ENCODE measurements around the gene KIF23. TPM values are rescaled to one million over a fixed set of nuclear protein-coding genes. Genes with fewer than 3 reads are reported as not detected.
"Not testable (repeated sequence)": the region's sequence is repeated elsewhere in the genome, so short reads cannot be mapped to it uniquely, and the experiment has no call there.

Gene KIF23
- 1 to 10 TPM; 1.6 to 4.3 TPM for total RNA-seq
- 1.2 to 5.1 reads per million in 2 donors for total RNA-seq

DNA sequence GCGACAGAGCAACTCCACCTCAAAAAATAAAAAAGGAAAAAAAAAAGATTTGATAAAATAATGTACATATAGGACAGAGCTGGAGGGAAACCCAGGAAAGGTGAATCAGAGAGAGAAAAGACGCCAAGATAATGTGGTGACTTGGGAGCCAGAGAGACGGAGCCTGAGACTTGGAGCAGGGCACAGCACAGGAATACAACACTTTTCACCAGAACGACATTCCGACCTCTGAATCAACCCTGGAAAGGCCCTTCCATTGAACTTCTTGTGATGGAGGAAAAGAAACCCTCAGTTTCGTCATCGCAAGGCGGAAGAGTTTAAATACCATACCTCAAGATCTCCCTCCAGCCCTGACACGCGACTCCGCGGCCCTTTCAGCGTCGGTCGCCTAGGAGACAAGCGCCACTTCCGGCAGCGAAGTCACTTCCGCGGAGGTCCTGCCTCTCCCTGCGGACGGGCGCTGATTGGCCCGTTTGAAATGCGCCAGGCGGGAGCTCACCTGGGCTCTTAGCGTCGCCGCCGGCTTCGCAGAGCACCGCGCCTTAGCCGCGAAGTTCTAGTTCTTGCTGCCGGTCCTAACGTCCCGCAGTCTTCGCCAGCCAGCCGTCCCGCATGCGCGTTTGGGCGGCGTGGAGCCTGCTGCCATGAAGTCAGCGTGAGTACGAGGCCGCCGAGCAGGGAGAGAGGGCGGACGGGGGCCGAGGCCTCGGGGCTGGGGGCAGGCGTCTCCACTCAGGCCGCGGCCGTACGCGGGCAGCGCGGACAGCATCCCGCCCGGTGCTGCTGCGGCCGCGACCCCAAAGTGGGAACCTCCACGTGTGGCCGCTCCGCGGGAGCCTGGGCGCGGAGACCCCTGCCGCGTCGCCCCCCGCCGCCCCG lies at the start of gene KIF23:
Gene KIF23 (plus strand): TSS at position 528 of the 879 bp plus-strand sequence. CDS start 117 bp downstream, at position 645.
- H3K36me3 Mint-ChIP-seq (ENCODE audit: low read depth) = no peaks in the 10 kb centered on the region
- no peaks in the 10 kb centered on the region for H3K9me3 ChIP-seq (ENCODE audit: control insufficient read depth, low read length, poor library complexity, severe bottlenecking)
- peaks cover 17% of the 10 kb centered on the region for H3K4me1 Mint-ChIP-seq
- peak within 1 kb of the TSS; percentile 90 for H3K27ac Mint-ChIP-seq
- DNase-seq (peak; percentile 89 to 93 (median 91)), ATAC-seq (peak; percentile 97)
- peaks cover 6% of the 10 kb centered on the region for H3K27me3 Mint-ChIP-seq
- peak within 1 kb of the TSS; percentile 87 for H3K4me3 Mint-ChIP-seq

DNA sequence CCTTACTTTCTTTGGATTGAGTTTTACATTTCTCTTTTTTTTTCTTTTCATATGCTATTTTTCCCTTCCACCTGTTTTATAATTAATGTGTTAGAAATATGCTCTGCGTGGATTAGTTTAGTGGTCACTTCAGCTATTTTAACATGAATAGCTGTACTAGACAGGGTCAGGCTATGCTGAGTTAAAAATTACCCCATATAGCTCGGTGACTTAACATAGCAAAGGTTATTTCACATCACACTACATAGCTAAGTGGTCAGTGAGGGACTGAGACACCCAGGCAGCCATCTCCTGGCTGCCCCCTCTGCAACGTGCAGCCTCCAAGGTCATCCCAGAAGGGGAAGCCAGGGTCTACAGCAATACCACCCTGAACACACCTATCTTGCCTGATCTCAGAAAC lies 46.9 kb upstream of the KIF23 start:
- H3K27me3 Mint-ChIP-seq = peaks cover 16% of the 10 kb centered on the region
- no peak for ATAC-seq
- no peak overlapping the region for H3K4me3 Mint-ChIP-seq

DNA sequence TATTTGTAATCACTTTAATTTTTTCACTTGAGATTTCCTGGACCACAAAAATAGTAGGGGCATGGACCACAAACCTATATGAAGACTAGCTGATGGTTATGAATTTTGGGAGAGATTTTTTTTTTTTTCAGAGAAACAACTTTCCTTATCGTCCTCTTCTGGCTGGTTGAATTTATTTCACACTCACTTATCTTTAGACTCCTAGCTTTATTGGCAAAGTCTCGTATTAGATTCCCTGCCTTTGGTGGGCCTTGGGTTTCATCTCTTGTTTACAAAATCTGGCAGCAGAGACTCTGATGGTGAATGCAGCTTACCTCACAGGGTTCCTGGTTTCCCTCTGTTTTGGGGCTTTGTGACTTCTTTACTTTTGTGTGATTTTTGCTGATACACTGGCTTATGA lies 44.5 kb upstream of the KIF23 start:
- no peaks in the 10 kb centered on the region for H3K4me1 Mint-ChIP-seq
- H3K27me3 Mint-ChIP-seq = peaks cover 25% of the 10 kb centered on the region
- H3K36me3 Mint-ChIP-seq (ENCODE audit: low read depth) = no peaks in the 10 kb centered on the region
- H3K27ac Mint-ChIP-seq = no peak overlapping the region
- DNase-seq = no peak
- no peak overlapping the region for H3K4me3 Mint-ChIP-seq
- no peaks in the 10 kb centered on the region for H3K9me3 ChIP-seq (ENCODE audit: control insufficient read depth, low read length, poor library complexity, severe bottlenecking)
- no peak for ATAC-seq

More for the DNA sequence above, 46.9 kb upstream of the KIF23 start:
- Mint-ChIP-seq H3K4me1 (no peaks in the 10 kb centered on the region), H3K36me3 (ENCODE audit: low read depth) (no peaks in the 10 kb centered on the region), H3K27ac (no peak overlapping the region)
- no peak for DNase-seq
- no peaks in the 10 kb centered on the region for H3K9me3 ChIP-seq (ENCODE audit: control insufficient read depth, low read length, poor library complexity, severe bottlenecking)

DNA sequence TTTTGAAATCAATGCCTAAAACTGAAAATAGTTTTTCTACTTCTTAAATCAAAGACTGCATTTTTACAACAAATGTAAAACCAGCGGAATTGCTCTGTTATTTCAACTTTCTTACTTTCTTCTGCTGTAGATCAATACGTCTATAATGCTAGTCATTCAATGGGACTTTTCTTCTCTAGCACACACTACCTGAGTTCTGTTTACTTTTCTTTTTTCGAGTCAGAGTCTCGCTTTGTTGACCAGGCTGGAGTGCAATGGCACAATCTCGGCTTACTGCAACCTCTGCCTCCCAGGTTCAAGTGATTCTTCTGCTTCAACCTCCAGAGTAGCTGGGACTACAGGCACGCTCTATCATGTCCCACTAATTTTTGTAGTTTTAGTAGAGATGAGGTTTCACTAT lies 40.7 kb upstream of the KIF23 start:
- no peak for ATAC-seq
- H3K4me3 Mint-ChIP-seq = no peak overlapping the region
- no peak for DNase-seq
- H3K9me3 ChIP-seq (ENCODE audit: control insufficient read depth, low read length, poor library complexity, severe bottlenecking) = no peaks in the 10 kb centered on the region
- no peaks in the 10 kb centered on the region for H3K36me3 Mint-ChIP-seq (ENCODE audit: low read depth)
- H3K27ac Mint-ChIP-seq = no peak overlapping the region
- H3K4me1 Mint-ChIP-seq = no peaks in the 10 kb centered on the region
- peaks cover 39% of the 10 kb centered on the region for H3K27me3 Mint-ChIP-seq

DNA sequence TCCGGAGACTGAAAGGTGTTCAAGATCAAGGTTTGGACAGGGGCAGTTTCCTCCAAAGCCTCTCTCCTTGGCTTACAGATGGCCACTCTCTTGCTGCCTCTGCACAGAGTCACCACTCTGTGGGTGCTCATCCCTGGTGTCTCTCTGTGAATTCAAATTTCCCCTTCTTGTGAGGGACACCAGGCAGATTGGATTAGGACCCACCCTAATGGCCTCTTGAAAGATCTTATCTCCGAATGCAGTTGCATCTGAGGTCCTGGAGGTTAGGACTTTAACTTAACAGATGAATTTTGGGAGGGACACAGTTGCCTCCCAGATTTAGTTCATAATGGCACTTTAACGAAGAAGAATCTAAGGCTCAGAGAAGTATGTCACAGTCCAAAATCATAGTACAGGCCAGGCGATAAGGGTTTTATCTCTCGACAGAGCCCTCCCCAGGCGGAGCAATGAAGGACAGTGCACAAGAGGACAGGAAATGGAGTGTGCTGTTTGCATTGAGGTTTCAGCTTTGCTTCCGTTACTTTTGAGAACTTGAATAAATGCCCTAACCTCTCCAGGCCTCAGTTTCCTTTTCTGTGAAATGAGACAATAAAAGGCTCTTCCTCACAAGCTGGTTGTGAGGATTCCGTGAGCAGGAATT lies 38.9 kb upstream of the KIF23 start:
- ATAC-seq (no peak), DNase-seq (no peak)
- Mint-ChIP-seq H3K4me3 (no peak overlapping the region), H3K27me3 (peaks cover 49% of the 10 kb centered on the region), H3K36me3 (ENCODE audit: low read depth) (no peaks in the 10 kb centered on the region), H3K27ac (no peak overlapping the region), H3K4me1 (no peaks in the 10 kb centered on the region)
- no peaks in the 10 kb centered on the region for H3K9me3 ChIP-seq (ENCODE audit: control insufficient read depth, low read length, poor library complexity, severe bottlenecking)

DNA sequence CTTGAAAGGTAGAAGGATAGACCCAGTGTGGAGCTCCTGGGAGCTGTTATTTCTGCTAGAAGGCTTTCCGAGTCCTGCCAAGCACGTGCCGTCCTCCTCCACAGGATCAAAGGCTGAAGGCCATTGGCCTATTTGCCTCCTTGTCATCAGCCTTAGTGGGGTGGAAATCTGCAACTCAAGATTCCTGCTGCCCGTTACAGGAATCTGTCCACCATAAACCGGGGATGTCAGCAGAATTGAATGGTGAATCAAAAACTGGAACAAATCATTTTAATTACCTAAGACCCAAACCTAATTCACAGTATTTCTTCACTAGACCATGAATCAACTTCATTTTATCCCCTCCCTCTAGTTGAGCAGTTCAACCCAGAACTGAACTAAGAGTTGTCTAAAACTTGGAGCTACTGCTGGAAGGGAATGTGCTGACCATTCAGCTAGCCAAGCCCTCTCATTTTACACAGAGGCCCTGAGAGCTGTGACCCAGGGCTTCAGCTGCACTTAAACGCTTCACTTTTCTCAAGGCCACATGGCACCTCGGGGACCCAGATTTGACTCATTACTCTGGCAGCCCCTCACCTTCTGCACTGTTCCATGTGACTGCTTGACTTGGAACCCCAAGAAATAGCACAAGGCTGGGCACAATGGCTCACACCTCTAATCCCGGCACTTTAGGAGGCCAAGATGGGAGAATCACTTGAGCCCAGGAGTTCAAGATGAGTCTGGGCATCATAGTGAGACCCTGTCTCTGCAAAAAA lies 36.8 kb upstream of the KIF23 start:
- H3K4me3 Mint-ChIP-seq = no peak overlapping the region
- peaks cover 64% of the 10 kb centered on the region for H3K27me3 Mint-ChIP-seq
- no peaks in the 10 kb centered on the region for H3K36me3 Mint-ChIP-seq (ENCODE audit: low read depth)
- no peak overlapping the region for H3K27ac Mint-ChIP-seq
- peaks cover 5% of the 10 kb centered on the region for H3K4me1 Mint-ChIP-seq
- ATAC-seq (no peak), DNase-seq (no peak)
- no peaks in the 10 kb centered on the region for H3K9me3 ChIP-seq (ENCODE audit: control insufficient read depth, low read length, poor library complexity, severe bottlenecking)

DNA sequence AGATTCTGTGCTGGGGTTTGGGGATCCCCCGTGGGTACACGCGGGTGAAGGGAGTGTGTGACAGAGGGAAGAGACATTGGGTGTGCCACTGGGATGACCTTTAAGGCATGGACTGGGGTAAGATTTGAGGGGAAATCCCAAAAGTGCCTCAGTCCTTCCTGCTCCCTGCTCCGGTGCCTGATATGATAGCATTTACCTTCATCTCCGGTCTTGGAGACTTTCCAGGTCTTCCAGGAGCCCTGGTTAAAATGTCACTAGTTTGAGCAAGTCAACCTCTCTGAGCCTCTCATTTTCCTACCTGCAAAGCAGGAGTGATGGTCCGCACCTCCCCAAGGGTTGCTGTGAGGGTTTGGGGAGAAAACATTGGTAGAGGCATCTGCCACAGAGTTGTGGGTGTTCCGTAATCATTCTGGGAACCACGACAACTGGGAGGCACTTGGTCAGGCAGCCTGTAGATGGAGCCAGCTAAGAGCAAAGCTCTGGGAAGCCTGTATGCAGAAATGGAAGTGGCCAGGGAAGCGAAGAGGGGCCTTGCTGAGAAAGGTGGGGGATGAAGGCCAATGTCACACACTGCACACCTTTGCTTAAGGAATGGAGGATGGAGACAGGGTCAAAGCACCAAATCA lies 33.9 kb upstream of the KIF23 start:
- Mint-ChIP-seq H3K4me1 (peaks cover 5% of the 10 kb centered on the region), H3K4me3 (no peak overlapping the region), H3K27me3 (peaks cover 41% of the 10 kb centered on the region), H3K36me3 (ENCODE audit: low read depth) (no peaks in the 10 kb centered on the region), H3K27ac (no peak overlapping the region)
- no peak for DNase-seq
- no peaks in the 10 kb centered on the region for H3K9me3 ChIP-seq (ENCODE audit: control insufficient read depth, low read length, poor library complexity, severe bottlenecking)
- ATAC-seq = no peak

DNA sequence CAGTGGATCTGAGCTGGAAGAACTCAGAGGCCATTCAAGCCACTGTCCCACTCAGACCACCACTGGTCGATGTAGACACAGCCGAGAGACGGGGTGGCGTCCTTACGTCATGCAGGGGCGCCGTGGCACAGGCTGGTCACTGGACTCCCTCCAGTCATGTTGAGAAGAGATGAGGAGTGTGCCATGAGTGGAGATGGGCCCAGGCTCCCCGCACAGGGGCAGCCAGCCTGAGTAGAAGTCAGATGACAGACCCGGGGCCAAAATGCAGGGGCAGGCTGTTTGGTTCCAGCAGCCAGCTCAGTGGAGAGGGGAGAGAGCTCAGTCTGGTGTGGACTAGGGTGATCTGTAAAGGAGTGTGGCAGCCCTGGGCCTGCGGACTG lies 33.4 kb upstream of the KIF23 start:
- H3K9me3 ChIP-seq (ENCODE audit: control insufficient read depth, low read length, poor library complexity, severe bottlenecking) = no peaks in the 10 kb centered on the region
- DNase-seq = no peak
- Mint-ChIP-seq H3K4me1 (peaks cover 5% of the 10 kb centered on the region), H3K27me3 (peaks cover 39% of the 10 kb centered on the region), H3K27ac (no peak overlapping the region), H3K36me3 (ENCODE audit: low read depth) (no peaks in the 10 kb centered on the region), H3K4me3 (no peak overlapping the region)
- no peak for ATAC-seq

DNA sequence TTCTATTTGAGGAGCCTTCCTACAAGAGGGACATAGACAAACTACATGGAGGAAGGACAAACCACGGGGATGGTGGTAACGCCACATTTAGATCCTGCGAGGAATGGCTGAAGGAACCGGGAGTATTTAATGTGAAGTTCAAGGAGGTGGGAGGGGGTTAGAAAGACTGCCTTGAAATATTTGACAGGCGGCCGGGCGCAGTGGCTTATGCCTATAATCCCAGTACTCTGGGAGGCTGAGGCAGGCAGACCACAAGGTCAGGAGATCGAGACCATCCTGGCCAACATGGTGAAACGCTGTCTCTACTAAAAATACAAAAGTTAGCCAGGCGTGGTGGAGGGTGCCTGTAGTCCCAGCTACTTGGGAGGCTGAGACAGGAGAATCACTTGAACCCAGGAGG lies 32.0 kb upstream of the KIF23 start:
- DNase-seq; H3K4me1 Mint-ChIP-seq; H3K36me3 Mint-ChIP-seq (ENCODE audit: low read depth); ATAC-seq; H3K9me3 ChIP-seq (ENCODE audit: control insufficient read depth, low read length, poor library complexity, severe bottlenecking); H3K4me3 Mint-ChIP-seq; H3K27ac Mint-ChIP-seq: not testable (repeated sequence)
- H3K27me3 Mint-ChIP-seq = peaks cover 32% of the 10 kb centered on the region

DNA sequence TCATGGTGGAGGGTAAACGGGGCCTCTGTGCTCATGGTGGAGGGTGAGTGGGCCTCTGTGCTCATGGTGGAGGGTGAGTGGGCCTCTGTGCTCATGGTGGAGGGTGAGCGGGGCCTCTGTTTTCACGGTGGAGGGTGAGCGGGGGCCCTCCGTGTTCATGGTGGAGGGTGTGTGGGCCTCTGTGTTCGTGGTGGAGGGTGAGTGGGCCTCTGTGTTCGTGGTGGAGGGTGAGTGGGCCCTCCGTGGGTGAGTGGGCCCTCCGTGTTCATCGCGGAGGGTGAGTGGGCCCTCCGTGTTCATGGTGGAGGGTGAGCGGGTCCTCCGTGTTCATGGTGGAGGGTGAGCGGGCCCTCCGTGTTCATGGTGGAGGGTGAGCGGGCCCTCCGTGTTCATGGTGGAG lies 30.1 kb upstream of the KIF23 start:
- not testable (repeated sequence) for H3K4me3 Mint-ChIP-seq; DNase-seq; H3K36me3 Mint-ChIP-seq (ENCODE audit: low read depth); H3K4me1 Mint-ChIP-seq; ATAC-seq; H3K27ac Mint-ChIP-seq; H3K9me3 ChIP-seq (ENCODE audit: control insufficient read depth, low read length, poor library complexity, severe bottlenecking)
- peaks cover 22% of the 10 kb centered on the region for H3K27me3 Mint-ChIP-seq

DNA sequence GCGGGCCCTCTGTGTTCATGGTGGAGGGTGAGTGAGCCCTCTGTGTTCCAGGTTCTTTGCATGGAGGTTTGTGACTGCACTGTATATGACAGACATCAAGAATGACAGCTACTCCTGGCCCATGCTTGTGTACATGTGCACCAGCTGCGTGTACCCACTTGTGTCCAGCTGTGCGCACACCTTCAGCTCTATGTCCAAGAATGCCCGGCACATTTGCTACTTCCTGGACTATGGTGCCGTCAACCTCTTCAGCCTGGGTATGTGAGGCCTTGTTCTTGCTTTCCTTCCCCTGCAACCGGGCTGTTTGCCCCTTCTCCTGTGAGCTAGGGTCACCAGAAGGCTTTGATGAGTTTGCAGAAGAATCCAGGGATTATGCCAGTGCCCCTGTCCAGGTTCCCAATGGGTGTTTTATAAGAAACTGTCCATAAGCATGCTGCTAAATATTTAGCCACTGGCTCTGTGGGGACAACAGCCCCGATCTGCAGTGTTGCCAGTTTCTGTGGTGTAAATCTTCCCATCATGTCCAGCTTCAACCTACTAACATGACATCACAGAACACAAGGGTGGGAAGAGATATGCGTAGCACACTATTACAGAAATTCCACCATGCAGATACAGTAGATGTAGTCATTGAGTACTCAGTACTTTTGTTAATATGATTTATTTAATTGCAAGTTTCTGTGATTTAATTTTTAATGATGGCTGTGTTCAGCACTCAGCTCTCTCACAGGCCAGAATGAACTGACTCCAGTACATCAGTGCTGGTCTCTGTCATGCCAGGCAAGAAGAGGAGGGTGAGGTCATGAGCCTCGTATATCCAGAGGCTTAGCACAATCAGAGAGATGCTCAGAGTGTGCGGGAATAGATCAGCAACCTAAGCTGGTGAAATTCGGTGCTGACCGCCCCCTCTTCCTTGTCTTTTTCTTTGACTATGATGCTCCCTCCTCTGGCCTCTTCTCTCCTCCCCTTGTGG lies 29.2 kb upstream of the KIF23 start:
- H3K4me1 Mint-ChIP-seq = peaks cover 5% of the 10 kb centered on the region
- H3K27ac Mint-ChIP-seq = no peak overlapping the region
- no peak for DNase-seq
- H3K36me3 Mint-ChIP-seq (ENCODE audit: low read depth) = no peaks in the 10 kb centered on the region
- peaks cover 19% of the 10 kb centered on the region for H3K27me3 Mint-ChIP-seq
- H3K9me3 ChIP-seq (ENCODE audit: control insufficient read depth, low read length, poor library complexity, severe bottlenecking) = no peaks in the 10 kb centered on the region
- ATAC-seq = no peak
- H3K4me3 Mint-ChIP-seq = no peak overlapping the region

DNA sequence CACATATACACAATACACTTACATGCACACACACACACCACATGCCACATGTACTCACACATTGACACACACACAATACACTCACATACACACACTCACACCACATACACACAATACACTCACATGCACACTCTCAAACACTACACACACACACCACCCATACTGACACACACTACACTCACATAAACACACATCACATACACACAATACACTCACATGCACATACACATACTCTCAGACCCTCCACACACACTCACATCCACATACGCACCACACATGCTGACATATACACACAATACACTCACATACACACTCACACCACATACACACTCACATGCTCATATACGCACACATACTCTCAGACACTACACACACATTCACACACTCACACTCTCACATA lies 28.3 kb upstream of the KIF23 start:
- Mint-ChIP-seq H3K27me3 (peaks cover 10% of the 10 kb centered on the region), H3K4me3 (no peak overlapping the region), H3K4me1 (peaks cover 5% of the 10 kb centered on the region), H3K27ac (no peak overlapping the region), H3K36me3 (ENCODE audit: low read depth) (no peaks in the 10 kb centered on the region)
- DNase-seq (no peak), ATAC-seq (no peak)
- no peaks in the 10 kb centered on the region for H3K9me3 ChIP-seq (ENCODE audit: control insufficient read depth, low read length, poor library complexity, severe bottlenecking)

Measured in T-helper 17 cell (primary cell).